ENCODE results near the gene SCP2.

GRCh38 chr1:53078333-53079101, 151.4 kb downstream of the SCP2 start:
- TF ChIP-seq CTCF (IDR thresholded peaks at IDR 0.05) (no peak), POLR2A (IDR thresholded peaks at IDR 0.05) (no peak)
